K562 (cell line): ENCODE measurements around the gene TSPOAP1. TPM values are rescaled to one million over a fixed set of nuclear protein-coding genes. Genes with fewer than 3 reads are reported as not detected.
A peak's percentile ranks its signal among the peaks of the same experiment; 100 is the strongest.

Experiments
- ARID3A ChIP-seq: IDR thresholded peaks from 2 replicates; pipeline ENCODE4 v1.6.1; 2012; ENCODE audit warnings: low read depth, low read length, improper control_type of control experiment, borderline replicate concordance
- CBFA2T2 ChIP-seq: fragments of 450-650 bp; conservative IDR thresholded peaks from 2 replicates; pipeline ENCODE4 v1.6.1; 2017; ENCODE audit warnings: mild to moderate bottlenecking
- CEBPG ChIP-seq, 3 experiments: fragments of 200-800 bp in 1 of 3; sonication (Bioruptor generic) in 1 of 3; sonication (generic) in 1 of 3; formaldehyde crosslinking in 1 of 3; IDR thresholded peaks in 2 of 3; conservative IDR thresholded peaks in 1 of 3; 2 replicates each; pipeline versions ENCODE4 v1.6.1 to v1.8.0; 2016 to 2022; ENCODE audit warnings: missing compliant biosample characterization in 2 of 3, missing genetic modification characterization in 2 of 3, mild to moderate bottlenecking in 1 of 3, missing genetic modification reagents in 1 of 3
- DNMT1 ChIP-seq: fragments of 450-650 bp; IDR thresholded peaks from 2 replicates; pipeline ENCODE4 v1.6.1; 2016; ENCODE audit warnings: antibody characterized with exemption, mild to moderate bottlenecking
- FOXJ3 ChIP-seq: sonication (generic); formaldehyde crosslinking; IDR thresholded peaks from 2 replicates; pipeline ENCODE4 v1.4.0; 2020; ENCODE audit warnings: mild to moderate bottlenecking, missing genetic modification reagents
- HNRNPL ChIP-seq: fragments of 200-400 bp; formaldehyde crosslinking; IDR thresholded peaks from 2 replicates; pipeline ENCODE4 v1.6.1; 2017; ENCODE audit warnings: low read depth, mild to moderate bottlenecking, low read length
- KLF13 ChIP-seq: fragments of 450-650 bp; IDR thresholded peaks from 2 replicates; pipeline ENCODE4 v1.6.1; 2016; ENCODE audit warnings: missing genetic modification characterization, low read depth, mild to moderate bottlenecking, missing compliant biosample characterization, moderate library complexity, borderline replicate concordance
- NFATC3 ChIP-seq: fragments of 450-650 bp; IDR thresholded peaks from 2 replicates; pipeline ENCODE4 v1.6.1; 2017; ENCODE audit warnings: mild to moderate bottlenecking
- NFE2L1 ChIP-seq: fragments of 450-650 bp; IDR thresholded peaks from 2 replicates; pipeline ENCODE4 v1.6.1; 2016; ENCODE audit warnings: missing genetic modification characterization, low read depth, mild to moderate bottlenecking, missing compliant biosample characterization, moderate library complexity, borderline replicate concordance
- POU5F1 ChIP-seq: fragments of 150-350 bp; IDR thresholded peaks from 2 replicates; pipeline ENCODE4 v1.6.1; 2014; ENCODE audit warnings: borderline replicate concordance, low read length, low read depth, mild to moderate bottlenecking; ENCODE audit not compliant: partially characterized antibody
- RBM15 ChIP-seq: fragments of 200-400 bp; formaldehyde crosslinking; IDR thresholded peaks from 2 replicates; pipeline ENCODE4 v1.6.1; 2018; ENCODE audit warnings: mild to moderate bottlenecking, low read length, moderate library complexity; ENCODE audit not compliant: insufficient read depth
- SREBF2 ChIP-seq: sonication (generic); formaldehyde crosslinking; IDR thresholded peaks from 2 replicates; pipeline ENCODE4 v1.4.0; 2020; ENCODE audit warnings: mild to moderate bottlenecking, missing genetic modification reagents
- TRIM24 ChIP-seq, 2 experiments: fragments of 450-650 bp; IDR thresholded peaks; 2 replicates each; pipeline ENCODE4 v1.6.1; 2016
- ZC3H8 ChIP-seq: fragments of 450-650 bp; IDR thresholded peaks from 2 replicates; pipeline ENCODE4 v1.6.1; 2017
- ZFP36 ChIP-seq: fragments of 150-350 bp; IDR thresholded peaks from 2 replicates; pipeline ENCODE4 v1.6.1; 2018; ENCODE audit warnings: low read length, low read depth; ENCODE audit not compliant: partially characterized antibody
- polyA plus RNA-seq, 8 experiments: library from polyadenylated mRNA; depleted of rRNA in 4 of 8; stranded (reverse) in 5 of 8; unstranded in 3 of 8; fragments of >200 nt; fragmentation: Nextera tagmentation in 2 of 8; fragmentation: Illumina TruSeq in 1 of 8; extraction: Ambion mirVana in 2 of 8; extraction: Trizol in 1 of 8; gene quantifications; 2 replicates each; pipeline versions ENCODE4 v1.2.1 to v1.2.3, GENCODE V29; 2011 to 2014; ENCODE audit warnings: inconsistent platforms in 1 of 8, missing spikeins in 1 of 8
- total RNA-seq, 7 experiments: library from RNA; depleted of rRNA in 6 of 7; stranded (reverse); fragments of >200 nt in 6 of 7; fragmentation: Illumina TruSeq in 2 of 7; extraction: Trizol in 2 of 7; gene quantifications; 2 replicates each; pipeline versions ENCODE4 v1.2.1 to v1.2.3, GENCODE V29; 2011 to 2021; ENCODE audit warnings: low replicate concordance in 1 of 7
- TF ChIP-seq, protein P1 (sequence below): sonication (generic); formaldehyde crosslinking; IDR thresholded peaks from 2 replicates; pipeline ENCODE4 v1.8.0; 2022; ENCODE audit warnings: mild to moderate bottlenecking, missing genetic modification reagents
- TF ChIP-seq, protein P2 (sequence below), 3 experiments: fragments of 200-800 bp in 1 of 3; fragments of 250-450 bp in 1 of 3; fragments of 450-650 bp in 1 of 3; sonication (Bioruptor Pico) in 1 of 3; sonication (Bioruptor generic) in 1 of 3; formaldehyde crosslinking in 1 of 3; IDR thresholded peaks; 2 replicates each; pipeline versions ENCODE4 v1.6.1 to v1.8.0; 2016 to 2022; ENCODE audit warnings: mild to moderate bottlenecking in 2 of 3, missing genetic modification characterization in 2 of 3, missing compliant biosample characterization in 1 of 3, moderate library complexity in 1 of 3

Gene TSPOAP1
- total and polyA plus RNA-seq, 9 of the 15 experiments (the other 6 are each of a cell fraction or from before 2014, with no cell fraction given): 0.87 to 3.9 (median 1.8) TPM; not detected in 2

- TF ChIP-seq, protein P1, sequence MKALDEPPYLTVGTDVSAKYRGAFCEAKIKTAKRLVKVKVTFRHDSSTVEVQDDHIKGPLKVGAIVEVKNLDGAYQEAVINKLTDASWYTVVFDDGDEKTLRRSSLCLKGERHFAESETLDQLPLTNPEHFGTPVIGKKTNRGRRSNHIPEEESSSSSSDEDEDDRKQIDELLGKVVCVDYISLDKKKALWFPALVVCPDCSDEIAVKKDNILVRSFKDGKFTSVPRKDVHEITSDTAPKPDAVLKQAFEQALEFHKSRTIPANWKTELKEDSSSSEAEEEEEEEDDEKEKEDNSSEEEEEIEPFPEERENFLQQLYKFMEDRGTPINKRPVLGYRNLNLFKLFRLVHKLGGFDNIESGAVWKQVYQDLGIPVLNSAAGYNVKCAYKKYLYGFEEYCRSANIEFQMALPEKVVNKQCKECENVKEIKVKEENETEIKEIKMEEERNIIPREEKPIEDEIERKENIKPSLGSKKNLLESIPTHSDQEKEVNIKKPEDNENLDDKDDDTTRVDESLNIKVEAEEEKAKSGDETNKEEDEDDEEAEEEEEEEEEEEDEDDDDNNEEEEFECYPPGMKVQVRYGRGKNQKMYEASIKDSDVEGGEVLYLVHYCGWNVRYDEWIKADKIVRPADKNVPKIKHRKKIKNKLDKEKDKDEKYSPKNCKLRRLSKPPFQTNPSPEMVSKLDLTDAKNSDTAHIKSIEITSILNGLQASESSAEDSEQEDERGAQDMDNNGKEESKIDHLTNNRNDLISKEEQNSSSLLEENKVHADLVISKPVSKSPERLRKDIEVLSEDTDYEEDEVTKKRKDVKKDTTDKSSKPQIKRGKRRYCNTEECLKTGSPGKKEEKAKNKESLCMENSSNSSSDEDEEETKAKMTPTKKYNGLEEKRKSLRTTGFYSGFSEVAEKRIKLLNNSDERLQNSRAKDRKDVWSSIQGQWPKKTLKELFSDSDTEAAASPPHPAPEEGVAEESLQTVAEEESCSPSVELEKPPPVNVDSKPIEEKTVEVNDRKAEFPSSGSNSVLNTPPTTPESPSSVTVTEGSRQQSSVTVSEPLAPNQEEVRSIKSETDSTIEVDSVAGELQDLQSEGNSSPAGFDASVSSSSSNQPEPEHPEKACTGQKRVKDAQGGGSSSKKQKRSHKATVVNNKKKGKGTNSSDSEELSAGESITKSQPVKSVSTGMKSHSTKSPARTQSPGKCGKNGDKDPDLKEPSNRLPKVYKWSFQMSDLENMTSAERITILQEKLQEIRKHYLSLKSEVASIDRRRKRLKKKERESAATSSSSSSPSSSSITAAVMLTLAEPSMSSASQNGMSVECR: 0 out of 2 replicates have a peak, but pooled peaks have one; percentile 14
- no peak for TF ChIP-seq KLF13 (tag)
- no peak for TF ChIP-seq CBFA2T2
- no peak for TF ChIP-seq POU5F1
- no peak for TF ChIP-seq NFATC3
- no peak for TF ChIP-seq SREBF2 (CRISPR knock-in tag)
- no peak for TF ChIP-seq NFE2L1 (tag)
- TF ChIP-seq CEBPG (CRISPR knock-in tag; IDR thresholded peaks at IDR 0.05): no peak
- TF ChIP-seq CEBPG (tag; conservative IDR thresholded peaks at IDR 0.05 in 1 of 2, IDR thresholded peaks at IDR 0.05 in 1 of 2): no peak
- 0 out of 2 replicates have a peak, but pooled peaks have one; percentile 40 for TF ChIP-seq HNRNPL
- TF ChIP-seq, protein P2, sequence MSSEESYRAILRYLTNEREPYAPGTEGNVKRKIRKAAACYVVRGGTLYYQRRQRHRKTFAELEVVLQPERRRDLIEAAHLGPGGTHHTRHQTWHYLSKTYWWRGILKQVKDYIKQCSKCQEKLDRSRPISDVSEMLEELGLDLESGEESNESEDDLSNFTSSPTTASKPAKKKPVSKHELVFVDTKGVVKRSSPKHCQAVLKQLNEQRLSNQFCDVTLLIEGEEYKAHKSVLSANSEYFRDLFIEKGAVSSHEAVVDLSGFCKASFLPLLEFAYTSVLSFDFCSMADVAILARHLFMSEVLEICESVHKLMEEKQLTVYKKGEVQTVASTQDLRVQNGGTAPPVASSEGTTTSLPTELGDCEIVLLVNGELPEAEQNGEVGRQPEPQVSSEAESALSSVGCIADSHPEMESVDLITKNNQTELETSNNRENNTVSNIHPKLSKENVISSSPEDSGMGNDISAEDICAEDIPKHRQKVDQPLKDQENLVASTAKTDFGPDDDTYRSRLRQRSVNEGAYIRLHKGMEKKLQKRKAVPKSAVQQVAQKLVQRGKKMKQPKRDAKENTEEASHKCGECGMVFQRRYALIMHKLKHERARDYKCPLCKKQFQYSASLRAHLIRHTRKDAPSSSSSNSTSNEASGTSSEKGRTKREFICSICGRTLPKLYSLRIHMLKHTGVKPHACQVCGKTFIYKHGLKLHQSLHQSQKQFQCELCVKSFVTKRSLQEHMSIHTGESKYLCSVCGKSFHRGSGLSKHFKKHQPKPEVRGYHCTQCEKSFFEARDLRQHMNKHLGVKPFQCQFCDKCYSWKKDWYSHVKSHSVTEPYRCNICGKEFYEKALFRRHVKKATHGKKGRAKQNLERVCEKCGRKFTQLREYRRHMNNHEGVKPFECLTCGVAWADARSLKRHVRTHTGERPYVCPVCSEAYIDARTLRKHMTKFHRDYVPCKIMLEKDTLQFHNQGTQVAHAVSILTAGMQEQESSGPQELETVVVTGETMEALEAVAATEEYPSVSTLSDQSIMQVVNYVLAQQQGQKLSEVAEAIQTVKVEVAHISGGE (CRISPR knock-in tag; IDR thresholded peaks at IDR 0.05): no peak; a peak in 1 of 6 replicates
- no peak for TF ChIP-seq ZFP36
- TF ChIP-seq RBM15: no peak
- TF ChIP-seq DNMT1: no peak
- no peak for TF ChIP-seq ARID3A
- no peak for TF ChIP-seq FOXJ3 (CRISPR knock-in tag)
- no peak for TF ChIP-seq ZC3H8
- no peak for TF ChIP-seq TRIM24 (IDR thresholded peaks at IDR 0.05)
These were observed 7.3 kb upstream of the TSPOAP1 start (continued) for GRCh38 chr17:58335779-58336455.
